Activated CD4-positive, alpha-beta T cell treated with anti-CD3 and anti-CD28 coated beads, Interleukin-2, amount 10 ng/mL, durations not matched to agents 24 days and 14 days (primary cell): ENCODE results near the gene ZNRF2. TPM values are rescaled to one million over a fixed set of nuclear protein-coding genes. Genes with fewer than 3 reads are reported as not detected.

Source experiments
- DNase-seq: peaks from one replicate; pipeline ENCODE4 v3.0.0; 2022
- H3K27ac Mint-ChIP-seq: one replicate; pipeline ENCODE4 v1.8.0; 2022; ENCODE audit warnings: mild to moderate bottlenecking, mixed read lengths
- H3K27me3 Mint-ChIP-seq: one replicate; pipeline ENCODE4 v1.8.0; 2022; ENCODE audit warnings: mixed read lengths
- H3K36me3 Mint-ChIP-seq: one replicate; pipeline ENCODE4 v1.8.0; 2022; ENCODE audit warnings: low read depth, mild to moderate bottlenecking, mixed read lengths
- H3K4me1 Mint-ChIP-seq: one replicate; pipeline ENCODE4 v1.8.0; 2021; ENCODE audit warnings: mixed read lengths
- H3K4me3 Mint-ChIP-seq: one replicate; pipeline ENCODE4 v1.8.0; 2022; ENCODE audit warnings: mild to moderate bottlenecking, moderate library complexity, mixed read lengths
- H3K9me3 Mint-ChIP-seq: one replicate; pipeline ENCODE4 v1.8.0; 2021; ENCODE audit warnings: mixed read lengths
- intact Hi-C: fragments of 100-400 bp; cut with micrococcal nuclease; formaldehyde crosslinking; loops from one replicate; pipeline ENCODE4 v1.15.1; 2023
- total RNA-seq: library from RNA; stranded (reverse); gene quantifications from 2 replicates; pipeline ENCODE4 v1.2.3, GENCODE V29; 2022

Gene ZNRF2
- total RNA-seq, 1 donor from 2014 or later, result 8.8 TPM

GRCh38 chr7:30351724-30352123 is 67.3 kb downstream of the ZNRF2 start:
- Mint-ChIP-seq H3K9me3 (no peaks in the 10 kb centered on the region), H3K4me3 (no peak overlapping the region), H3K27me3 (no peaks in the 10 kb centered on the region), H3K36me3 (no peaks in the 10 kb centered on the region), H3K4me1 (peaks cover 33% of the 10 kb centered on the region), H3K27ac (no peak overlapping the region)
- DNase-seq, result no peak
- intact Hi-C loops, result loop anchor here (2.0 kb wide), 1 partner anchor 73 kb away; no protein-coding TSS in a partner anchor

- Mint-ChIP-seq H3K4me1 (peaks cover 30% of the 10 kb centered on the region), H3K27me3 (no peaks in the 10 kb centered on the region), H3K36me3 (peaks cover 3% of the 10 kb centered on the region), H3K9me3 (no peaks in the 10 kb centered on the region), H3K4me3 (no peak overlapping the region), H3K27ac (no peak overlapping the region)
- no peak for DNase-seq
- intact Hi-C loops, result loop anchor here (2.0 kb wide), 1 partner anchor 73 kb away; no protein-coding TSS in a partner anchor
These were observed 67.8 kb downstream of the ZNRF2 start for GRCh38 chr7:30352169-30352568.

- DNase-seq, result no peak
- intact Hi-C loops, result loop anchor here (2.0 kb wide), 1 partner anchor 75 kb away; no protein-coding TSS in a partner anchor
- peaks cover 16% of the 10 kb centered on the region for H3K4me1 Mint-ChIP-seq
- H3K4me3 Mint-ChIP-seq, result no peak overlapping the region
- no peak overlapping the region for H3K27ac Mint-ChIP-seq
- H3K9me3 Mint-ChIP-seq, result no peaks in the 10 kb centered on the region
- H3K36me3 Mint-ChIP-seq, result peaks cover 10% of the 10 kb centered on the region
- H3K27me3 Mint-ChIP-seq, result no peaks in the 10 kb centered on the region
These were observed 69.1 kb downstream of the ZNRF2 start for GRCh38 chr7:30353532-30353931.

GRCh38 chr7:30353932-30354607 is 69.7 kb downstream of the ZNRF2 start:
- Mint-ChIP-seq H3K27ac (no peak overlapping the region), H3K36me3 (peaks cover 10% of the 10 kb centered on the region), H3K9me3 (no peaks in the 10 kb centered on the region), H3K4me1 (peaks cover 13% of the 10 kb centered on the region), H3K4me3 (no peak overlapping the region), H3K27me3 (no peaks in the 10 kb centered on the region)
- DNase-seq, result no peak
- intact Hi-C loops, result loop anchor here (2.0 kb wide), 1 partner anchor 75 kb away; no protein-coding TSS in a partner anchor

- Mint-ChIP-seq H3K4me1 (peaks cover 10% of the 10 kb centered on the region), H3K9me3 (no peaks in the 10 kb centered on the region), H3K27ac (no peak overlapping the region), H3K4me3 (no peak overlapping the region), H3K27me3 (no peaks in the 10 kb centered on the region), H3K36me3 (peaks cover 10% of the 10 kb centered on the region)
- DNase-seq, result no peak
- intact Hi-C loops, result no loop called here
These were observed 70.4 kb downstream of the ZNRF2 start for GRCh38 chr7:30354791-30355190.

GRCh38 chr7:30359957-30360356 is 75.6 kb downstream of the ZNRF2 start:
- H3K36me3 Mint-ChIP-seq, result peaks cover 10% of the 10 kb centered on the region
- H3K9me3 Mint-ChIP-seq, result no peaks in the 10 kb centered on the region
- no peak for DNase-seq
- H3K4me3 Mint-ChIP-seq, result no peak overlapping the region
- H3K4me1 Mint-ChIP-seq, result no peaks in the 10 kb centered on the region
- no peak overlapping the region for H3K27ac Mint-ChIP-seq
- intact Hi-C loops, result no loop called here
- H3K27me3 Mint-ChIP-seq, result no peaks in the 10 kb centered on the region

- H3K9me3 Mint-ChIP-seq, result no peaks in the 10 kb centered on the region
- H3K27me3 Mint-ChIP-seq, result no peaks in the 10 kb centered on the region
- no peak overlapping the region for H3K27ac Mint-ChIP-seq
- H3K36me3 Mint-ChIP-seq, result peaks cover 5% of the 10 kb centered on the region
- no peak overlapping the region for H3K4me3 Mint-ChIP-seq
- no peak for DNase-seq
- H3K4me1 Mint-ChIP-seq, result no peaks in the 10 kb centered on the region
- intact Hi-C loops, result no loop called here
These were observed 79.6 kb downstream of the ZNRF2 start for GRCh38 chr7:30363778-30364563.

GRCh38 chr7:30364773-30365172 is 80.4 kb downstream of the ZNRF2 start:
- H3K4me3 Mint-ChIP-seq, result no peak overlapping the region
- peaks cover 5% of the 10 kb centered on the region for H3K36me3 Mint-ChIP-seq
- no peak for DNase-seq
- H3K27me3 Mint-ChIP-seq, result no peaks in the 10 kb centered on the region
- H3K27ac Mint-ChIP-seq, result no peak overlapping the region
- intact Hi-C loops, result no loop called here
- no peaks in the 10 kb centered on the region for H3K9me3 Mint-ChIP-seq
- no peaks in the 10 kb centered on the region for H3K4me1 Mint-ChIP-seq

- Mint-ChIP-seq H3K27me3 (no peaks in the 10 kb centered on the region), H3K9me3 (no peaks in the 10 kb centered on the region), H3K4me1 (no peaks in the 10 kb centered on the region), H3K4me3 (no peak overlapping the region), H3K36me3 (peaks cover 5% of the 10 kb centered on the region), H3K27ac (no peak overlapping the region)
- intact Hi-C loops, result no loop called here
- DNase-seq, result no peak
These were observed 81.2 kb downstream of the ZNRF2 start for GRCh38 chr7:30365621-30366020.

GRCh38 chr7:30366606-30367005 is 82.2 kb downstream of the ZNRF2 start:
- H3K9me3 Mint-ChIP-seq, result no peaks in the 10 kb centered on the region
- no peak overlapping the region for H3K27ac Mint-ChIP-seq
- no peak for DNase-seq
- H3K4me3 Mint-ChIP-seq, result no peak overlapping the region
- no peaks in the 10 kb centered on the region for H3K4me1 Mint-ChIP-seq
- no peaks in the 10 kb centered on the region for H3K27me3 Mint-ChIP-seq
- intact Hi-C loops, result no loop called here
- peaks cover 7% of the 10 kb centered on the region for H3K36me3 Mint-ChIP-seq

GRCh38 chr7:30367561-30367960 is 83.2 kb downstream of the ZNRF2 start:
- H3K9me3 Mint-ChIP-seq, result no peaks in the 10 kb centered on the region
- H3K27ac Mint-ChIP-seq, result no peak overlapping the region
- intact Hi-C loops, result no loop called here
- DNase-seq, result no peak
- no peak overlapping the region for H3K4me3 Mint-ChIP-seq
- H3K27me3 Mint-ChIP-seq, result no peaks in the 10 kb centered on the region
- H3K36me3 Mint-ChIP-seq, result peaks cover 7% of the 10 kb centered on the region
- no peaks in the 10 kb centered on the region for H3K4me1 Mint-ChIP-seq

GRCh38 chr7:30369879-30370278 is 85.5 kb downstream of the ZNRF2 start:
- Mint-ChIP-seq H3K4me3 (no peak overlapping the region), H3K36me3 (peaks cover 7% of the 10 kb centered on the region), H3K4me1 (no peaks in the 10 kb centered on the region), H3K27me3 (no peaks in the 10 kb centered on the region), H3K27ac (no peak overlapping the region), H3K9me3 (no peaks in the 10 kb centered on the region)
- intact Hi-C loops, result no loop called here
- no peak for DNase-seq

GRCh38 chr7:30371321-30371720 is 86.9 kb downstream of the ZNRF2 start:
- Mint-ChIP-seq H3K36me3 (peaks cover 2% of the 10 kb centered on the region), H3K27me3 (no peaks in the 10 kb centered on the region), H3K4me3 (no peak overlapping the region), H3K27ac (no peak overlapping the region), H3K4me1 (no peaks in the 10 kb centered on the region), H3K9me3 (no peaks in the 10 kb centered on the region)
- DNase-seq, result no peak
- intact Hi-C loops, result no loop called here

- no peaks in the 10 kb centered on the region for H3K4me1 Mint-ChIP-seq
- no peak overlapping the region for H3K27ac Mint-ChIP-seq
- no peak overlapping the region for H3K4me3 Mint-ChIP-seq
- DNase-seq, result no peak
- H3K27me3 Mint-ChIP-seq, result peaks cover 2% of the 10 kb centered on the region
- intact Hi-C loops, result no loop called here
- peaks cover 3% of the 10 kb centered on the region for H3K36me3 Mint-ChIP-seq
- H3K9me3 Mint-ChIP-seq, result peaks cover 8% of the 10 kb centered on the region
These were observed 93.9 kb downstream of the ZNRF2 start for GRCh38 chr7:30378275-30378674.
